GM12878 (cell line): ENCODE data around the gene RNPS1. TPM values are rescaled to one million over a fixed set of nuclear protein-coding genes. Genes with fewer than 3 reads are reported as not detected.

Experiments used
- ATAC-seq: fragments of 200-7000 bp; cut with Tn5 transposase; 3 replicates; pipeline ENCODE4 v1.9.1; 2020; ENCODE audit warnings: mild to moderate bottlenecking, moderate library complexity
- BruUV-seq: library from RNA; stranded (reverse); fragments of 400-500 nt; replicated peaks from 2 replicates; lab custom pipeline; 2021; lab: Mats Ljungman, UMichigan
- CTCF ChIA-PET: fragments of 300-600 bp; sonication (Branson Sonifier 250); formaldehyde crosslinking; extraction: SDS; loops from one replicate; lab custom pipeline; 2021; ENCODE audit warnings: inconsistent platforms; lab: Yijun Ruan, JAX
- POLR2A ChIA-PET: fragments of 350-600 bp; formaldehyde crosslinking; extraction: SDS; loops from one replicate; lab custom pipeline; 2021; ENCODE audit warnings: inconsistent platforms; lab: Charles Lee
- RAD21 ChIA-PET: fragments of 300-600 bp; sonication (Branson Sonifier 250); formaldehyde crosslinking; loops from one replicate; lab custom pipeline; 2023; ENCODE audit warnings: antibody characterized with exemption; ENCODE audit not compliant: unreplicated experiment; lab: Charles Lee
- SMC1A ChIA-PET: fragments of 300-600 bp; sonication (Branson Sonifier 250); formaldehyde crosslinking; loops from one replicate; lab custom pipeline; 2023; ENCODE audit not compliant: unreplicated experiment, uncharacterized antibody; lab: Charles Lee
- DNase-seq: peaks from one replicate; pipeline ENCODE4 v3.0.0-alpha.2; 2011; ENCODE audit warnings: low read depth, low spot score
- FAIRE-seq: peaks from 3 replicates; lab custom pipeline; 2011; peaks lifted over from hg19 to GRCh38; lab: Jason Lieb, UNC
- H2AFZ ChIP-seq: 2 replicates; pipeline ENCODE4 v1.6.0; 2011; ENCODE audit warnings: low read depth, low read length, control low read depth; ENCODE audit not compliant: control insufficient read depth
- H3K27ac ChIP-seq: 2 replicates; pipeline ENCODE4 v1.5.1; 2011; ENCODE audit warnings: control low read depth; ENCODE audit not compliant: control insufficient read depth, insufficient read depth
- H3K27me3 ChIP-seq, 2 experiments: replicated peaks in 1 of 2; 2 replicates each; pipeline versions ENCODE4 v1.6.0 to v1.6.1; 2011; ENCODE audit warnings: low read length in 1 of 2; ENCODE audit not compliant: control insufficient read depth in 2 of 2, insufficient read depth in 2 of 2
- H3K36me3 ChIP-seq, 2 experiments: 2 replicates each; pipeline ENCODE4 v1.5.1; 2011; ENCODE audit warnings: low read length in 1 of 2; ENCODE audit not compliant: control insufficient read depth in 2 of 2, insufficient read depth in 2 of 2
- H3K4me1 ChIP-seq: 2 replicates; pipeline ENCODE4 v1.6.1; 2011; ENCODE audit warnings: mild to moderate bottlenecking, low read length, moderate library complexity, mixed read lengths; ENCODE audit not compliant: control insufficient read depth, insufficient read depth
- H3K4me2 ChIP-seq: 2 replicates; pipeline ENCODE4 v1.6.0; 2011; ENCODE audit warnings: control low read depth; ENCODE audit not compliant: control insufficient read depth, insufficient read depth
- H3K4me3 ChIP-seq: fragments of 200-600 bp; sonication (generic); 2 replicates; pipeline ENCODE4 v1.5.1; 2016
- H3K79me2 ChIP-seq: 2 replicates; pipeline ENCODE4 v1.6.0; 2011; ENCODE audit warnings: low read length; ENCODE audit not compliant: control insufficient read depth, insufficient read depth
- H3K9ac ChIP-seq: 2 replicates; pipeline ENCODE4 v1.8.0; 2011; ENCODE audit warnings: low read length, control low read depth, mixed read lengths; ENCODE audit not compliant: control insufficient read depth, insufficient read depth
- H3K9me3 ChIP-seq: replicated peaks from 3 replicates; pipeline ENCODE4 v1.5.1; 2011; ENCODE audit warnings: mild to moderate bottlenecking, low read length; ENCODE audit not compliant: control insufficient read depth, insufficient read depth
- H4K20me1 ChIP-seq: 2 replicates; pipeline ENCODE4 v1.6.0; 2011; ENCODE audit not compliant: control insufficient read depth, insufficient read depth
- MTA3 ChIP-seq: IDR thresholded peaks from 2 replicates; pipeline ENCODE4 v1.6.1; 2012; ENCODE audit warnings: low read length, inconsistent platforms, borderline replicate concordance
- NR2C1 ChIP-seq: fragments of 450-650 bp; IDR thresholded peaks from 2 replicates; pipeline ENCODE4 v1.6.1; 2017; ENCODE audit warnings: antibody characterized with exemption, mild to moderate bottlenecking, moderate library complexity
- POLR2A ChIP-seq: IDR thresholded peaks from 2 replicates; pipeline ENCODE4 v1.6.1; 2011; ENCODE audit warnings: low read depth, mild to moderate bottlenecking, low read length
- POLR2AphosphoS2 ChIP-seq: IDR thresholded peaks from 2 replicates; pipeline ENCODE4 v1.6.1; 2011; ENCODE audit warnings: low read depth, mild to moderate bottlenecking, low read length, improper control_type of control experiment, moderate library complexity
- RAD51 ChIP-seq: fragments of 450-650 bp; IDR thresholded peaks from 2 replicates; pipeline ENCODE4 v1.6.1; 2016; ENCODE audit warnings: moderate library complexity, mild to moderate bottlenecking, inconsistent platforms
- SMAD5 ChIP-seq: IDR thresholded peaks from 2 replicates; pipeline ENCODE4 v1.6.1; 2016; ENCODE audit warnings: antibody characterized with exemption, low read depth
- WGBS: methylation state at CpG from one replicate; pipeline ENCODE4 v1.1.6; 2016; ENCODE audit warnings: low lambda C conversion rate; ENCODE audit not compliant: insufficient replicate concordance, insufficient coverage; ENCODE audit errors: missing lambda C conversion rate; 5-methylcytosine and 5-hydroxymethylcytosine counted together
- in situ Hi-C: fragments of 300-500 bp; cut with MboI; formaldehyde crosslinking; loops from 9 replicates; pipeline ENCODE4 v1.14.3; 2018; ENCODE audit warnings: mixed read lengths
- intact Hi-C: fragments of 100-400 bp; cut with micrococcal nuclease; formaldehyde crosslinking; loops from one replicate; pipeline ENCODE4 v1.14.2; 2022; ENCODE audit not compliant: unreplicated experiment
- polyA plus RNA-seq, 11 experiments: library from polyadenylated mRNA; depleted of rRNA in 4 of 11; unstranded in 6 of 11; stranded (reverse) in 5 of 11; fragments of >200 nt; fragmentation: Nextera tagmentation in 4 of 11; fragmentation: Illumina TruSeq in 1 of 11; extraction: Ambion mirVana in 4 of 11; extraction: Trizol in 1 of 11; gene quantifications; 1 replicate in 1 of 11; 2 replicates in 10 of 11; pipeline versions ENCODE4 v1.2.1 to v1.2.3, GENCODE V29; 2011 to 2016; ENCODE audit warnings: inconsistent platforms in 2 of 11, missing spikeins in 2 of 11, low read depth in 1 of 11
- total RNA-seq, 4 experiments: library from RNA; depleted of rRNA in 3 of 4; stranded (reverse); fragments of >200 nt in 3 of 4; fragmentation: Illumina TruSeq in 1 of 4; extraction: Trizol in 1 of 4; gene quantifications; 2 replicates each; pipeline versions ENCODE4 v1.2.1 to v1.2.3, GENCODE V29; 2013 to 2021

RNPS1 gene
- total and polyA plus RNA-seq, 10 of the 15 experiments (the other 5 are each of a cell fraction or from before 2014, with no cell fraction given): 38.2 to 359 (median 188) TPM

GRCh38 chr16:2211923-2212347, 56.0 kb downstream of the RNPS1 start:
- no TSS peak for BruUV-seq

GRCh38 chr16:2210386-2211365, 57.2 kb downstream of the RNPS1 start, which contains the start of gene BRICD5:
TSS of gene BRICD5 (minus strand) at chr16:2210863. CDS start at chr16:2210833, 30 bp downstream.
- H3K9ac ChIP-seq: no peak within 1 kb of the TSS
- CTCF ChIA-PET: interaction anchor here (0.5 to 1.1 kb wide), 2 partner anchors 16 to 45 kb away, joined by 3 read pairs; no protein-coding TSS in a partner anchor
- no peak within 1 kb of the TSS for H3K4me2 ChIP-seq
- no peak within 1 kb of the TSS for H3K27ac ChIP-seq
- H3K9me3 ChIP-seq: no peaks in the 10 kb centered on the region
- no peak for ATAC-seq
- FAIRE-seq: no peak
- no peaks in the 10 kb centered on the region for H3K27me3 ChIP-seq
- RAD21 ChIA-PET: no interaction called here
- TF ChIP-seq RAD51 (no peak), POLR2A (peak; percentile 61), MTA3 (peak; percentile 39; the same call in 1 of the 2 replicates)
- TF ChIP-seq, all 136 proteins: peak for 2
- in situ Hi-C loops: no loop called here
- peaks cover 8 to 19% of the 10 kb centered on the region in 2 experiments; a peak in 3 of 4 replicates for H3K36me3 ChIP-seq
- DNase-seq: no peak
- no peaks in the 10 kb centered on the region for H4K20me1 ChIP-seq
- ChIA-PET POLR2A (no interaction called here), SMC1A (no interaction called here)
- intact Hi-C loops: no loop called here
- peaks cover 35% of the 10 kb centered on the region for H3K79me2 ChIP-seq
- H3K4me1 ChIP-seq: peaks cover 6% of the 10 kb centered on the region; the same call in 1 of the 2 replicates
- BruUV-seq: no TSS peak
- H2AFZ ChIP-seq: no peak within 1 kb of the TSS
- no peak within 1 kb of the TSS for H3K4me3 ChIP-seq
- WGBS: 87% methylated on average over 24 of the region's 24 CpGs

More at GRCh38 chr16:2211923-2212347, 56.0 kb downstream of the RNPS1 start:
- Histone ChIP-seq H2AFZ (no peak overlapping the region), H3K9me3 (no peaks in the 10 kb centered on the region), H3K9ac (no peak overlapping the region), H3K4me3 (no peak overlapping the region), H3K4me2 (no peak overlapping the region; the same call in 1 of the 2 replicates), H3K27me3 (no peaks in the 10 kb centered on the region), H4K20me1 (no peaks in the 10 kb centered on the region), H3K4me1 (peaks cover 2% of the 10 kb centered on the region; the same call in 1 of the 2 replicates), H3K27ac (no peak overlapping the region), H3K79me2 (peaks cover 23% of the 10 kb centered on the region)
- intact Hi-C loops: no loop called here
- FAIRE-seq: no peak
- in situ Hi-C loops: no loop called here
- ATAC-seq: no peak
- RAD21 ChIA-PET: no interaction called here
- 65% methylated on average over 11 of the region's 11 CpGs for WGBS
- no peak for DNase-seq
- CTCF ChIA-PET: interaction anchor here (1.0 to 1.1 kb wide), 2 partner anchors 17 to 40 kb away, joined by 3 read pairs; partner anchors contain the start of gene ECI1
- SMC1A ChIA-PET: no interaction called here
- TF ChIP-seq SMAD5: peak; percentile 43; the same call in 1 of the 2 replicates
- no peak for TF ChIP-seq NR2C1
- peak; percentile 59; the same call in 1 of the 2 replicates for TF ChIP-seq POLR2A
- 0 out of 2 replicates have a peak, but pooled peaks have one; percentile 22 for TF ChIP-seq POLR2AphosphoS2
- TF ChIP-seq, all 136 proteins: peak for 3
- H3K36me3 ChIP-seq: peaks cover 8 to 19% of the 10 kb centered on the region in 2 experiments; a peak in 3 of 4 replicates
- POLR2A ChIA-PET: interaction anchor here (1.1 kb wide), 1 partner anchor 57 kb away, joined by 4 read pairs; the partner anchor contains the start of gene TRAF7
